Omental fat pad (tissue), 4 donors: Measurements from ENCODE around the gene RIMKLA. TPM values are rescaled to one million over a fixed set of nuclear protein-coding genes. Genes with fewer than 3 reads are reported as not detected.

Experiments used
- ATAC-seq: fragments of 150-250 bp; one replicate; pipeline ENCODE4 v1.9.1; 2016; ENCODE audit warnings: mild to moderate bottlenecking, moderate library complexity; ENCODE audit not compliant: low FRiP score
- DNase-seq: peaks from one replicate; pipeline ENCODE4 v3.0.0-alpha.2; 2019; ENCODE audit warnings: low spot score
- CTCF ChIP-seq, 3 donors: fragments of 450-650 bp; IDR thresholded peaks; one replicate each; pipeline ENCODE4 v1.5.1; 2016 to 2017; ENCODE audit warnings: antibody characterized with exemption in 3 of 3, mild to moderate bottlenecking in 3 of 3, moderate library complexity in 2 of 3
- total RNA-seq, 4 donors: library from RNA; depleted of rRNA; stranded (reverse); fragments of >200 nt; gene quantifications; one replicate each; pipeline ENCODE4 v1.1.0, GENCODE V29; 2016

RIMKLA gene
- total RNA-seq, 4 donors from 2014 or later = 0.12 to 0.38 (median 0.25) TPM

GRCh38 chr1:42392967-42393848 lies 12.6 kb downstream of the RIMKLA start:
- no peak for ATAC-seq
- TF ChIP-seq CTCF (IDR thresholded peaks at IDR 0.05) = no peak
- DNase-seq = no peak

DNA sequence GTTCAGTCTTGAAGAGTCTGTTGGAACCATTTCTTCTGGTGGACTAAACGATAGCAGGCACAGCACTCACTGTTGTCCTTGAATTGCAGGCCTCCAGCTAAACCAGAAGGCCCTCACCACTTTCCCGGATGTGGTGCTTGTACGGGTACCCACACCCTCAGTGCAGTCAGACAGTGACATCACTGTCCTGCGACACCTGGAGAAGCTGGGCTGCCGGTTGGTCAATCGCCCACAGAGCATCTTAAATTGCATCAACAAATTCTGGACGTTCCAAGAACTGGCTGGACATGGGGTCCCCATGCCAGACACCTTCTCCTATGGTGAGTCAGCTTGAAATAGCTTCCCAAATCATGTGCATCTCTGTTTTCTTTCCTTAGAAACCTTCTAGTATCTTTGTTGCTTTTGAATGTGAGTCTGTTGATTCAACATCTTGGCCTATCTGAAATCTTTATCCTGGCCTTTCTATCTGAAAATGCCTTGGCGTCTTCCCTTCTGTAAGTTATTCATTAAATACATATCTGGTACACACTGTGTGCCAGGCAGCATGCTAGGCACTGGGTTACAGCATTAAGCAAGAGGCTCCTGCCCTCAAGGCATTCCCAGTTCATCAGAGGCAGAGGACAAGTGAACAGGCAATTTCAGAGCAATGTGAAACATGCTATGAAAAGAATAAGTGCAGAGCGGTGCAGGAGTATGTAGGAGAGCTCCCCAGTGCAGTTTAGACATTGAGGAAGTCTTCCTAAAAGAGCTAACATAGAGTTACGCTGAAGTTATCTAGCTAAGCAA lies 18.9 kb downstream of the RIMKLA start:
- DNase-seq = no peak
- no peak for ATAC-seq
- TF ChIP-seq CTCF (IDR thresholded peaks at IDR 0.05) = no peak

GRCh38 chr1:42403880-42404400 lies 23.3 kb downstream of the RIMKLA start:
- no peak for TF ChIP-seq CTCF (IDR thresholded peaks at IDR 0.05)
- no peak for ATAC-seq
- DNase-seq = no peak

DNA sequence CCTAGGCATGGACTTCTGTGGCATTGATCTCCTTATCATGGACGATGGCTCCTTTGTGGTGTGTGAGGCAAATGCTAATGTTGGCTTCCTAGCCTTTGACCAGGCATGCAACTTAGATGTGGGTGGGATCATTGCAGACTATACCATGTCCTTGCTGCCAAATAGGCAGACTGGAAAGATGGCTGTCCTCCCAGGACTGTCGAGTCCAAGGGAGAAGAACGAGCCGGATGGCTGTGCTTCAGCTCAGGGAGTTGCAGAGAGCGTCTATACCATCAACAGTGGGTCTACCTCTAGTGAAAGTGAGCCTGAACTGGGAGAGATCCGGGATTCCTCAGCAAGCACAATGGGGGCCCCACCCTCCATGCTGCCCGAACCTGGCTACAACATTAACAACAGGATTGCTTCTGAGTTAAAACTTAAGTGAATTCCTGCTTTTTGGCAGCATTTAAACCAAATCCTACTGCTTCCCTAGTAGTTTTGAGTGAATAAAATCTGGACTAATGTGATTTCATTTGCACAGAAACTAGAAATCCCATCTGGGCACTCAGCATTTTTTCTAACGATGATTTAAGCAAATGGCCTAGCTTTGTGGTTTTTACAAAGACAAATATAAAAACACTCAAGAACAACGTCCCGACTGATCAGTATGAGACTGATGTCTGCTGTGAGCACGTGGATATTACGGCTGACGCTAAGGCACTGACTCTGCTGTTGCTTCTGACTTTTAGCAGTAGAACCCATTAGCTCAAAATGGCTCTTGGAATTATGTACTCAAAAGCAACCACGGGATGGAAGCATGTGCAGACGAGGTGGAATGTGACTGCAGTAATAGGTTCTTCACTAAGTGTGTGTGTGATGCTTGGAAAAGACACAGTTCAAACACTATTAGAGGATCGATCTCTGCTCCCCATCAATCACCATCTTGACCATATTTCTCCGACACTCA lies 34.2 kb downstream of the RIMKLA start:
- ATAC-seq = no peak
- no peak for TF ChIP-seq CTCF (IDR thresholded peaks at IDR 0.05)
- no peak for DNase-seq

DNA sequence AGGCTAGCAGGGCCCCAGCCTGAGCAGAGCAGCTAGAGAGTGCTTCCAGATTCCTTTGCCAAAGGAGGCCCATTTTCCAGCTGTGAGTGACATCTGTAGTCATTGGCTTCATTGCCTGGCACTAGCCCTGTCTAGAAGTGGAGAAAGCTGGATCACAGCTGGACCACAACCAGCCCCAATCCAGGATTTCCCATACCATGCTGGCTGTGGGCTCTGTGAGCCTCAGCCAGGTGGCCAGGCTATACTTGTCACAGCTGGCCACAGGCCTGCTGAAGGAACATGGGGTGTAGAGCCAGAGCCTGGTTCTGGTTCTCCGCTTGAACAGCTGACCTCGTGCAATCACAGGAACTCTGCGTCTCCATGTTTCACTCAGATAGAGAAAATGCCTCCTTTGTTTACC lies 36.6 kb downstream of the RIMKLA start:
- no peak for ATAC-seq
- no peak for DNase-seq
- no peak for TF ChIP-seq CTCF (IDR thresholded peaks at IDR 0.05)

- no peak for ATAC-seq
- no peak for TF ChIP-seq CTCF (IDR thresholded peaks at IDR 0.05)
Observed at GRCh38 chr1:42418516-42418915, 37.9 kb downstream of the RIMKLA start.

More at GRCh38 chr1:42418516-42418915, 37.9 kb downstream of the RIMKLA start:
- no peak for DNase-seq
